ENCODE measurements around the gene ADPGK.

The ADPGK gene

GRCh38 chr15:72790302-72790910, 6.8 kb upstream of the ADPGK start:
- DNase-seq (ENCODE audit: low read depth in 2 of 2), result no peak

DNA sequence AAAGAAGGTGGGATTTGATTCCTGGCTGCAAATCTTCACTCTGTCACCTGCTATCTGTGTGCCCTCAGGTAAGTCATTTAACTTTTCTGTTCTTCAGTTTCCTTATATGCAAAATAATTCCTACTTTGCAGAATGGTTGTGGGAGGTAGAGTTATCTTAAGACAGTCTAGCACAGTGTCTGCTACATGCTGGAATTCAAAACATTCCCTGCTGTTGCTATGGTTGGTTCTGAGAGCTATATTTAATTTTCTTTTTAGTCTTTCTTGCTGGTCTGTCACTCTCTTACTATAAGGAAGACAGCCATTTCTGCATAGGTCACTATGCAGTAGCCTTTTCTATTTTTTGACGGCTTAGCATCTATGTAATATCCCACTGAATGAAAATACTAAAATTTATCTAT, 4.0 kb upstream of the ADPGK start:
- no peak for DNase-seq (ENCODE audit: low read depth in 2 of 2)

DNA sequence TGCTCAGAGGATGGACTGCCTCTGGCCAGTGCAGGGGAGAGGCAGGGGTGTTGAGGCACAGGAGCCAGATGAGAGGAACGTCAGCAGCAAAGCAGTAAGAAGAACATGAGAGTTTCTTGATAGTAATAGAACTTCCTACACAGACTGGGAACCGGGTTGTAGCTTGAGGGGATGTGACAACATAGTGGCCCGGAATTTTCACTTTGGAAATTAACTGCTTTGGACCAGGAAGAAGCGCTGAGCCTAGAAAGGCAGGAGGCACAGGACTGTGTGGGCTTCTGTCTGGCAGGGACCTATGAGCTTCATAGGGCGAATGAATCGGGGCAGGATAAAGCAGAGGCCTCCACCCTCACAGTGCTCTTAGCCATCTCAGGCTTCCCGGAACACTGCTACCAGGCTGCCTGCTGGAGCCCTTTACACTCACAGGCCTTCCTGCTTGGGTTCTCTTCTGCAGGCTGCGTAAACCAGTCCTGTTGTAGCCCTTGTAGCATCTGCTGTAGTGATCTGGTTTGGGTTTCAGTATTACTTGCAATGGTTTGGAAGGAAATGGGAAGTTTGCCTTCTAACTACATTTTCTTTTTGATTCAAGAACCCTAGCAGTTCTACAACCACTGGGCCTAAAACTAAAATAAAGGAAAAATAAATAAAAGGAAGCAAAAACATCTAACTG, 3.3 kb upstream of the ADPGK start:
- DNase-seq (ENCODE audit: low read depth in 2 of 2), result no peak

GRCh38 chr15:72786242-72786641, 2.7 kb upstream of the ADPGK start:
- DNase-seq (ENCODE audit: low read depth in 2 of 2), result no peak

GRCh38 chr15:72785841-72786240, 2.3 kb upstream of the ADPGK start:
- DNase-seq (ENCODE audit: low read depth in 2 of 2), result no peak

DNA sequence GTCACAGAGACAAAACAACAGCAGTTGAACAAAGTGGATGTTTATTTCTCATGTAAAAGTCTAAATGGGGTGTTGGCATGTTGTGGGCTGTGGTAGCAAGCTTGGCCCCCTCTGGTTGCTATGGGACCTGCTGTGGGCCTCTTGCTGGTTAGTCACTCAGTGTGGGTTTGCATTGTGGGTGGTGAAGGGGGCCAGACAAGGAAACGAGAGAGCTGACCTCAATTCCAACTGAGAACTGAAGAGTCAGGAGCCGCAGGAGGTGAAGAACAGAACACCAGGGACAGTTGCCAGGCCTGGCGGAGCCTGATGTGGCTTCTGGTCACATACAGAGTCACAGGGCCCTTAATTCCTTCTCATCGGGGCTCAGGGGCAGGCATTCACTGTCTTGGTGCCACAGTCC, 1.9 kb upstream of the ADPGK start:
- no peak for DNase-seq (ENCODE audit: low read depth in 2 of 2)

DNA sequence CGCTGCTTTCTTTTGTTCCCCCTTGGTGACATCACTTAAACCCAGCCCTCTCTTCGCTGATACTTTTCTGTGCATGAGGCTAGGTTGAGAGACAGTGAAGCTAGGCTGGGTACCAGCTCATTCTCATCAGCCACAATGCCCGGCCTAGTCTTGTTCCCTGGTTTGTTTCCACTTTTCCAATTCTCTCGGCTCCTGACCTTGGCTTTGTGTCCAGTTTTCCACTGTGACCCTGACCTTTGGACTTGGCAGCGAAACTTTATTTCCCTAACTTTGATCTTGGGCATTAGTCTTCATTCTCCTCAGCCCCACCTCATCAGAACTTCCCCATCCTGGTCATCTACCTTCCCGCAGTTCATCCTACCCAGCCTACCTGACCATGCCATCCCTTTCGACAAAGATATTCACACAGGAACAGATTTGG, 908 bp upstream of the ADPGK start:
- no peak for DNase-seq (ENCODE audit: low read depth in 2 of 2)

GRCh38 chr15:72783004-72783639, 436 bp downstream of the ADPGK start:
- peak in 1 of 2 donors; percentile 2 for DNase-seq (ENCODE audit: low read depth in 2 of 2)

DNA sequence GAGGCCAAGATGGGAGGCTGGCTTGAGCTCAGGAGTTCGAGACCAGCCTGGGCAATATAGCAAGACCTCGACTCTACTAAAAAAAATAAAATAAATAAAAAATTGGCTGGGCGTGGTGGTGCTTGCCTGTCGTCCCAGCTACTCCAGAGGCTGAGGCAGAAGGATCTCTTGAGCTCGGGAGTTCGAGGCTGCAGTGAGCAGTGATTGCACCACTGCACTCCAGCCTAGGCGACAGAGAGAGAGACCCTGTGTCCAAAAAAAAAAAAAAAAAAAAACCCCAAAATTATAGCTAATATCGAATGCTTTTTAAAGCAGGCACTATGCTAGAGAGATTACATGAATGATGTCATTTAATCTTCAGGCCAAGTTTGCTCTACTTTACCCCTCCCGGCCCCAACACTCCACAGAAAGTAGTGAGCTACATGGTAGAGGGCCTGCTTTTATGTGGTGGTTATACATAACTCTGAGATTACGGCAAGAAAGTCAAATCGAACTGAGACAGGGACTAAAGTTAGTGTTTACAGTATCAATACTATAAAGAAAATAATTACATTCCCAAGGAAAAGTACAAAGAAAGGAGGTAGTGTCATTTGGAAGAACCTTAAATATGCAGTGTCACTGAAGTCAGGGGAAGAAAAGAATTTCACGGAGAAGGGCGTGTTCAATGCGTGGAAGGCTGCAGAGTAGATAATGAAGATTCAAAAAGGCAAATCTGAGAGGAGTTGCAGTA, 1.1 kb downstream of the ADPGK start:
- no peak for DNase-seq (ENCODE audit: low read depth in 2 of 2)

DNA sequence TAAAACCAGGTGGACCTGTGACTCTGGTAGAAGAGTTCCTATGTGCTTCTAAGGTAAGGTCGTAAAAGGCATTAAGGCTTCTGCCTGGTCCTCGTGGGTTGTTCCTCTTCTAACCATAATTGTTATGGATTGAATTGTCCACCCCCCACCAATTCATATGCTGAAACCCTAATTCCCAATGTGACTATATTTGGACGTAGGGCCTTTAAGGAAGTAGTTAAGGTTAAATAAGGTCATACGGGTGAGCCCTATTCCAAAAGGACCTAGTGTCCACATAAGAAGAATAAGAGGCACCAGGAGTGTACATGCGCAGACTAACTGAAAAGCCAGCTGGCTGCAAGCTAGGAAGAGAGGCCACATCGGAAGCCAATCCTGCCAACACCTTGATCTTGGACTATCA, 1.9 kb downstream of the ADPGK start:
- DNase-seq (ENCODE audit: low read depth in 2 of 2), result no peak

DNA sequence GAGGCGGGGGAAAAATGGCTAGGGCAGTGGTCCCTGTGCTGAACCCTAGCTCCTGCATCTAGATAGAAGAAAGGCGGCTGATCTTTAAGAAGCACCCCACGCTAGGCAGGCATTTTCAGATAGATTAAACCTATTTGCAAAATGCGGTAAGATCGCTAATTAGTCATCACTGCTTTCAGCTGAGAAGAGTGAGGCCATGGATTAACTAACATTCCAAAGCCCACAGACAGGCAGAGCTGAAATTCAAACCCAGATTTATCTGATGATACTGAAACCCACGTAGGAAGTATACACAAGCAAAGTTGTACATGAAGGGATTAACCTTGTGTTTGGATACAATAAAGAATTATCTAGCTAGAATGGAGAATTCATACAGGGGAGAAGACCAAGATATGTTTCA, 4.8 kb downstream of the ADPGK start:
- no peak for DNase-seq (ENCODE audit: low read depth in 2 of 2)

DNA sequence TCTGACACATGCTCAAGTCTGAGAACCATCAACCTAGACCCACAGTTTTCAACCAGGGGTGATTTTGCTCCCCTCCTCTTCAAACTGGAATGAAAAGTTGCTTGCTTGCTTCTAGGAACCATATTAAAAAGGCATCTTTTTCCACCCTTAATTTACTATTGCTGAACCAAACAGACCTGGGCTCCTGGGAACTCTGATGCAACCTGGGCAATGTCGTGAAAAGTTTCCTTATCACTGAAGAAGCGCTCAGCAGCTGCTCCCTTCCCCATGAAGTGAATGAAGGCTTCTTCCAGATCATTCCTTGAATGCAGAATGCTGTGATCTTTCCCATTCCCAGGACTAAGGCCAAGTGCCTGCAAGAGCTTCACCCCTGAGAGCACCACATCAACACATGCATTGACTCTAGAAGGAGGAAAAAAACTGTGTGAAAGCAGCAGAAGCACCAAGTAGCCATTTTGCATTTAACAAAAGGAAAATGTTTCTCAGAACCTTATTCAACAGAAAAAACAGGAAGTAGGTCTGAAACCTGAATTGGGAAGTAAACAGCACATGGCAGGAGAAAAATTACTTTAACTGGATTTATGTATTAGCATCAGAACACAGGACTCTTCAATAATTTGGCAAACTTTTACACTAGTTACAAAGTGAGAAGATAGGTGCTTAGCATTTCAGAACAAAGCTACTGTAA, 8.7 kb downstream of the ADPGK start:
- no peak for DNase-seq (ENCODE audit: low read depth in 2 of 2)

DNA sequence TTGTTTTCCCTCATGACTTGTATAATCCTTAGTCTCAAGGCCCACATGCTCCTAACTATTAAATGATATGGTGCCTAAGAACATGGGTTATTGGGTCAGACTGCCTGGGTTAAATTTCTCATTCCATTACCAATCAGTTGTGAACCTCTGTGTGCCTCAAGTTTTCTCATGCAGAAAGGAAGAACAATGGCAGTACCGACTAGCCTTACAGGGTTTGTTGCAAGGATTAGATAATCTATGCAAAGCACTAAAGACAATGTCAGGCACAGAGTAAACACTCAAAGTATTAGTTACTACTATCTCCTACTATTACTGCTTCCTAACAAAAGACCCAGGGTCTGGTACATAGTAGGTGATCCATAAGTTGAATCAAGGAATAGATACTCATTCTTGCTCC, 12.2 kb downstream of the ADPGK start:
- DNase-seq (ENCODE audit: low read depth in 2 of 2), result no peak

DNA sequence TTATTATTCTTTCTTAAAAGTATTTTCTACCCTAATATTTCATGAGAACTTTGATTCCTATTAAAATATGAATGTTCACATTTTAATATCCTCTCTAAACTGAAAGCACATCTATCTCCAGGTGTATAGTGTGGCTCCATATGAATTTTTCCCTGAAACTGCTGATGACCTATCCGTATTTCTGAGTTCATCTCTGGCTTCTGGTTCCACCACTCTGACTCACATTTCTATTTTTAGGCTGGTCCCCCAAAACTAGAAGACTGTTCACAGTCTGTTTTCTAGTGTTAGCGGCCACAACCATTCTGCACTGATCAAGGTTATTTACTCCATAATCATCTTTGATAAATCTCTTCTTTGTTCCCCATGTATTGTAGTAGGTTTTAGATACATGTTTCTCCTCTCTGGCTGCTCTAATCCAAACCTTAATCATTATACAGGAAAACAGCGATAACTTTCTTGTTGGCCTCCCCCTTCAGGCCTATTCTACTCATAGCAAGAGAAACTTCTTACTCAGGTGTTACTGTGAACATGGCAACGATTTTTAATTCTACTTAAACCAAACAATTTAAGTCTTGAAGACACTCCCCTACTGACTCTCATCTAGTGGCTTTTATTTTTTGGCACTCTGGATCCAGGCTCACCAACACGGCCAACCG, 12.8 kb downstream of the ADPGK start:
- DNase-seq (ENCODE audit: low read depth in 2 of 2), result no peak

GRCh38 chr15:72766780-72767179, 16.8 kb downstream of the ADPGK start:
- DNase-seq (ENCODE audit: low read depth in 2 of 2), result no peak

DNA sequence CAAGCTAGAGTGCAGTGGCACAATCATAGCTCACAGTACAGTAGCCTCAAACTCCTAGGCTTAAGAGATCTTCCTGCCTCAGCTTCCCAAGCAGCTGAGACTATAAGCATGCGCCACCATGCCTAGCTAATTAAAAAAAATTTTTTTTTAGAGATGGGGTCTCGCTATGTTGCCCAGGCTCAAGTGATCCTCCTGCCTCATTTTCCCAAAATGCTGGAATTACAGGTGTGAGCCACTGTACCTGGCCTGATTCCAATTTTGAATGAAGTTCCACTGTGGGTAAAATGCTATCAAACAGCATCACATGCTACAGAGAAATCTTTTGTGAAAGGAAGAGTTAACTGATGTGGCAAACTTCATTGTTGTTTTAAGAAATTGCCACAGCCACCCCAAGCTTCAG, 17.5 kb downstream of the ADPGK start:
- DNase-seq (ENCODE audit: low read depth in 2 of 2), result no peak

- no peak for DNase-seq (ENCODE audit: low read depth in 2 of 2)
Measured at GRCh38 chr15:72764656-72765055, 18.9 kb downstream of the ADPGK start.

- DNase-seq (ENCODE audit: low read depth in 2 of 2), result no peak
Measured at GRCh38 chr15:72760590-72761260, 22.8 kb downstream of the ADPGK start.

DNA sequence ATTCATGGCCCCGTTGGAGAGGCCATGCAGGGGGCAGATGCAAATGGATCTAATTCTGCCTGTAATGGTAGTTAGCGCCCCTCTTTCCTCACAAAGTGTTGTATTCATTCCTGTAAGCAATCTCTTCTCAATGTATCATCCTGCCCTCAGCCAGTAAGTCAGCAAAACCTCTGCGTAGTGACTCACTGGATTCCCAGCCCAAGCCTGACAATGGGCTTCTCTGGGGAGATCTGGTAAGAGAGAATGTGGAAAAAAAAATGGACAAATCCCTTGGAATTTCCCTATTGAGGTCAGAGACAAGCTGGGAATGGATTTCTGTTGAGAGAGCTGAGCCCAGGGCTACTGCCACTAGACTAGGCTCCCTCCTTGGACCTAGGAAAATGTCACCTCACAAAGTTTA, 25.4 kb downstream of the ADPGK start:
- no peak for DNase-seq (ENCODE audit: low read depth in 2 of 2)

DNA sequence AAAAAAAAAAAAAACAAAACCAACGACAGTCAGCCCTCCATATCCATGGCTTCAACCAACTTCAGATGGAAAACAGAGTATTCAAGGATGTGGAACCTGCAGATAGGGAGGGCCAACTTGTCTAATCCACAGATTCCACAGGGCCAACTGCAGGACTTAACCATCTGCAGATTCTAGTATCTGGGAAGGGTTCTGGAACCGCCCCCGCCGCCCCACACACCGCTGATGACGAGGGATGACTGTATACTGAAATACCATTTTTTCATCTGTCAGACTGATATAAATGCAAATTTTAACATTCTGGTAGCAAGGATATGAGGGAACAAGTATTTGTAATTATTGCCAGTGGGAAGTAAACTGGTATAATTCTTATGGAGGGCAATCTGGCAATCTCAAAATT, 29.5 kb downstream of the ADPGK start:
- DNase-seq (ENCODE audit: low read depth in 2 of 2), result no peak

All from stimulated activated CD4-positive, alpha-beta T cell treated with anti-CD3 and anti-CD28 coated beads, Interleukin-1b, Interleukin-23, amount 100 ng/mL, for 1 hour (primary cell).